Kasumi-1 (cell line): ENCODE results near the gene CTNNA3.
"Not testable (repeated sequence)": the region's sequence is repeated elsewhere in the genome, so short reads cannot be mapped to it uniquely, and the experiment has no call there.

ENCODE experiments used
- DNase-seq, 2 experiments: peaks; one replicate each; lab custom pipeline; 2025; lab: John Stamatoyannopoulos, UW

The CTNNA3 gene

DNA sequence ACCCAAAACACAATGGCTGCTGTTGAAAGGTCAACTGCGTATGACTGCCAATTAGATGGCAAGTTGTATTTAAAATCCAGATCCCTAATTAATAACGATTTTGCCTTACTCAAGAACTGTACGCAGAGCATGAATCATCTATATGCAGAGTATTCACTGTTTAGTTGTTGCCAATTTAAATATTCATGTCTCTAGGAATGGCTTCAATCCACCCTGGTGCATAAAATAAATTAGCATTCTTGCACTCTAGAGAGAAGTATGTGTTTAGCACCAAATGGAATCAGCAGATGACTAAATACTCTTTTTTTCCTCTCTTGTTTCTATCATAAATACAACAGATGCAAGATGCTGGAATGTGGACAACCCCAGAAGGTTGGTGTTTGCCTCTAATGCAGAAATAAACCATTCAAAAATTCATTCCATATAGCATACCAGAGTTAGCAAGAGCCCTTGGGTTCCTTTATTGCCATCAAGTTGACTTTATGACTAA lies 449.9 kb downstream of the CTNNA3 start:
- DNase-seq = no peak

DNA sequence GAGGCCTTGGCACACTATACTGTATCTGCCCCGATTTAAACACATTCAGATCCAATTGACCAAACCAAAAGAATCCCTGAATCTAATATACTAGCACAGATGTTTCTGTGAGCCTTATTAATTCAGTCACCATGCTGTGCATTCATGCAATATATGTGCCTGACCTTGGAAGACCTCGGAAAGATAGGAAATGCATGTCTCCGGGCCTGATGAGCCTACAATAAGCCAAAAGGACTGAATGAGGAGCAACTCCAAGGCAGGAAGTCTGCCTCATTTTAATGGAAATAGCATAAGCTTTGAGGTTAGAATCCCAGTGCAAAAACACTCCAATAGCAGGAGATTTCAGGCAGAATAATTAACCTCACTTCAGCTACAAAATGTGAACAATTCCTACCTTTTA lies 453.5 kb downstream of the CTNNA3 start:
- DNase-seq = no peak

DNA sequence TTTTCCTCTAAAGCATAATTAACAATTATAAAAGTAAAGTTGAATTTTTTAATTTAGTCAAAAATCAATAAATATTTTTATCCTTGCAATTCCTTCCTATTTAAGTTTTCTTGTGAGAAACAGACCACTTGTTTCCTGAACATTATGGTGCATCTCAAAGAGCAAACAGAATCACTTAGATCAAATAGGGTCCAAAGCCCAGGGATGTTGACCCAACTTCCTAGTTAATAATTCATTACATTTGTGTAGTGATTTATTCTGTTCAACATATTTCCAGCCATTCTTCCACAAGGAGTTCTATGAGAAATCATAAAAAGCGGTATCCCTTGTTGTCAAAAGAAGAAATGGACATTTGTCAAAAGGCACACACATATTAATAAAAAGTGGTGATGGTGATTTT lies 454.5 kb downstream of the CTNNA3 start:
- DNase-seq = no peak

DNA sequence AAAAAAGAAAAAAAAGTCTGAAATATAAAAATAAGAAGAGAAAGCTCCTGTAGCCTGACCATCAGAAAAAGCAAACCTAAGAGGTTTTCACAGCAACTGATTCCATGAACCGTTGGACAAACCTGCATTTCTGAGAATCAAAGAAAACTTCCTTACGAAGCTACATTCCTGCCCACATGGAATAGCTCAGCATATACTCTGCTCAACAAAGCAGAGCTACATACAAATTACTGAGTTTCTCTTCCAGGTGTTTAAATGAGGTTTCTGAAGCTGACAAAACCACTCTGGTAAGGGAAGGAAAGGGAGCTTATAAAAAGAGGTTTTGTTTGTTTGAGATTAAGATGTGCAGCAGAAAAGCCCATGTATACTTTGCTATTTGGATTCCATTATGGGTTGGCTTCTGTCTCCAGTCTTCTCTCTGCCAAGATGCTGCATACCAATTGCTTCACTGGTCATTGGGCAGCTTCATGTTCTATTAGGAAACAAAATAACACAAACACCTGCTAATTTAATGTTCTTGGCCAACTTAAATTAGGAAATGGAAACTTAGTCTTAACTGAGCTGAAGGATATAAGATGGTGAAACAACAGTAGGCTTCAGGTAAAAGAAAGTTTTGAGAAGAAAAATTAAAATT lies 456.0 kb downstream of the CTNNA3 start:
- DNase-seq = no peak

DNA sequence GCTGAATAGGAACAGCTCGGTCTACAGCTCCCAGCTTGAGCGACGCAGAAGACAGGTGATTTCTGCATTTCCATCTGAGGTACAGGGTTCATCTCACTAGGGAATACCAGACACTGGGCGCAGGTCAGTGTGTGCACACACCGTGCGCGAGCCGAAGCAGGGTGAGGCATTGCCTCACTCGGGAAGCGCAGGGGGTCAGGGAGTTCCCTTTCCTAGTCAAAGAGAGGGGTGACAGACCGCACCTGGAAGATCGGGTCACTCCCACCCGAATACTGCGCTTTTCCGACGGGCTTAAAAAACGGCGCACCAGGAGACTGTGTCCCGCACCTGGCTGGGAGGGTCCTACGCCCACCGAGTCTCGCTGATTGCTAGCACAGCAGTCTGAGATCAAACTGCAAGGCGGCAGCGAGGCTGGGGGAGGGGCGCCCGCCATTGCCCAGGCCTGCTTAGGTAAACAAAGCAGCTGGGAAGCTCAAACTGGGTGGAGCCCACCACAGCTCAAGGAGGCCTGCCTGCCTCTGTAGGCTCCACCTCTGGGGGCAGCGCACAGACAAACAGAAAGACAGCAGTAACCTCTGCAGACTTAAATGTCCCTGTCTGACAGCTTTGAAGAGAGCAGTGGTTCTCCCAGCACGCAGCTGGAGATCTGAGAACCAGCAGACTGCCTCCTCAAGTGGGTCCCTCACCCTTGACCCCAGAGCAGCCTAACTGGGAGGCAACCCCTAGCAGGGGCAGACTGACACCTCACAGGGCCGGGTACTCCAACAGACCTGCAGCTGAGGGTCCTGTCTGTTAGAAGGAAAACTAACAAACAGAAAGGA lies 465.1 kb downstream of the CTNNA3 start:
- DNase-seq = not testable (repeated sequence)

DNA sequence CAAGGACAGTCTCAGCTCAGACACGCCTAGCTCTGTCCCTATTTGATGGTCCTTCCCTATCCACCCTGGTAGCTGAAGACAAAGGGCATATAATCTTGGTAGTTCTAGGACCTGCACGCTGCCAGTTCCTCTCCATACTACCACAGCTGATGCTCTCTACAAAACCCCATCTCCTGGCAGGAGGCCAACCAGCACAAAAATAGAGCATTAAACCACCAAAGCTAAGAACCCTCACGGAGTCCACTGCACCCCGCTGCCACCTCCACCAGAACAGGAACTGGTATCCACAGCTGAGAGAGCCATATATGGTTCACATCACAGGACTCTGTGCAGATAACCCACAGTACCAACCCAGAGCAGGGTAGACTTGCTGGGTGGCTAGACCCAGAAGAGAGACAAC lies 470.8 kb downstream of the CTNNA3 start:
- DNase-seq = peak; percentile 64 to 66

DNA sequence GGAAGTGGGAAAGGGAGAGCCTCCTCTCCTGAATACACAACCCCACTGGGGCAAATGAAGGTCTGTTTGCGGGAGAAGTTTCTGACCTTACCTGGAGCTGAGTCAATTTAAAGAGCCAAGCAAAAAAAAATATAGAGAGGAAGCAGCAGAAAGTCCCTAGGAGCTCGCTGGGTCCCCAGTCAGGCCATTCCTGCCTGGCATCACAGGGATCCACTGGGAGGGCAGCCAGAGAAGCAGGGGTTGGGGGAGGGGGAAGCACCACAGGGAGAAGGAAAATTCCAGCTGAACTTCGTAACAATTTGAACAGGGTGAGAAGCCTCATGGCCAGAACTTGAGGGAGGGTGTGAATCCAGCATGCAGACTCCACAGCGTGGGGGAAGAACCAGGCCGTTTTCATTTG lies 471.4 kb downstream of the CTNNA3 start:
- no peak for DNase-seq

DNA sequence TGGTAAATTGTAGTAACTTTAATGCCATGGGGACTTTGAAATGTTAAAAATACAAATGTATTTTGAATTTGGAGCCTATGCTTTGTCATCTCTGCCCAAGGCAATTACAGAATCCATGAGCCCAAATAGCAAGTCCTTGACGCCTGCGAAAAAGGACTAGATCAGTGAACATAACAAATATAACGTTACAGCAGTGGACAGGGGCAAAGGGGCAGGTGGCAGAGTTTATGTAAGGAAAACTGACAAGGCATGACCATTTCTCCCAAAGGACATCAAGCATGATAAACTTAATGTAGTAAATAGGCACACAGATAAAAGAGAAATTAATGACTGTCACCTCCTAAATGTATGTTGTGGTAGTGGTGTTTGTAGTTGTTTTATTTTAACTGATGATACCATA lies 473.1 kb downstream of the CTNNA3 start:
- no peak for DNase-seq

DNA sequence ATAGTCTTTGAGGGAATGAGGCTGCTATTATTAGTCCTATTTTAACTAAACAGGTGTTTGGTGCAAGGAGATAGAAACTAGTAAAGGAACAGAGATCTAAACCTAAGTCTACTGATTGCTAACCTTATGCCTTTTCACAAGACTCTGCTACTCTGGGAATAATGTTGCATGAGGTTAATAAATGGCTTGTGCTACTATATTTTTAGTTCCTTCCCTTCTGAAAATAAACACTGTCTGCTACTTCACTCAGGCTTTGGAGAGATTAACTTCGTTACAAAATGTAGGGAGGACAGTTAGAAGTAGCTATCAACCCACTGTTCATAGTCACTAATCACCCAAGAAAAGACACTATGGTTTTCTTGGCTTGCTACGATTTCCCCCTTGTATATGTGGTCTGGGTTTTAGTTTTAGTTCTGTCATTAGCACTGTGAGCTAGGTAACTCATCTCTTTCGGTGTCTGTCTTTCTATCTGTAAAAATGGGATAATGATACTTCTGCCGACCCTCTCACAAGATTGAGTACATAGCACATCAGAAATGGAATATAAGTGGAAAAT lies 474.0 kb downstream of the CTNNA3 start:
- no peak for DNase-seq

DNA sequence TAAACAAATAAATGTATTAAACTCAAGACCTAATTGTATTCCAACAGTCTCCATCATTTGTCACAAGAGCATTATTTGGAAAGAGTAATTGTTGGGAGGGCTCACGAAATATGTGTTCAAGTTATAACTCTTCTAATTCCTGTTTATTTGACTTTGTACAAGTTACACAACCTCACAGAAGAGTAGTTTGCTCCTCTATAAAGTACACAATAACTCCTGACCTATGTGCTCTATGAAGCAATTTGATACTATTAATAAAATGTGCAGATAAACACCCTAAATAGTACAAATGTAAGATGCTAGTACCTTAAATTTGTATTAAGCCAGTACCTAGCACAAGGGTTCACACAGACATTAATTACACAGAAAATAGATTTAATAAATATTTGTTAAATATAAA lies 484.3 kb downstream of the CTNNA3 start:
- no peak for DNase-seq

DNA sequence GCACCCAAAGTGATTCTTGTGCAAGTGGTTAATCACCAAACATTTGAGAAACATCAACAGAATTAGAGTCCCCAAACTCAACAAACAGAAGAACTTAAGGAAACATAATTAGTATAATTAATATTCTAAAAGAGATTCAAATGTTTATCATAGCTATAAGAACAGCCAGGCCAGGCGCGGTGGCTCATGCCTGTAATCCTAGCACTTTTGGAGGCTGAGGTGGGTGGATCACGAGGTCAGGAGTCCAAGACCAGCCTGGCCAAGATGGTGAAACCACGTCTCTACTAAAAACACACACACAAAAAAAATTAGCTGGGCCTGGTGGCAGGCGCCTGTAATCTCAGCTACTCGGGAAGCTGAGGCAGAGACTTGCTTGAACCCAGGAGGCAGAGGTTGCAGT lies 488.1 kb downstream of the CTNNA3 start:
- DNase-seq = not testable (repeated sequence)

DNA sequence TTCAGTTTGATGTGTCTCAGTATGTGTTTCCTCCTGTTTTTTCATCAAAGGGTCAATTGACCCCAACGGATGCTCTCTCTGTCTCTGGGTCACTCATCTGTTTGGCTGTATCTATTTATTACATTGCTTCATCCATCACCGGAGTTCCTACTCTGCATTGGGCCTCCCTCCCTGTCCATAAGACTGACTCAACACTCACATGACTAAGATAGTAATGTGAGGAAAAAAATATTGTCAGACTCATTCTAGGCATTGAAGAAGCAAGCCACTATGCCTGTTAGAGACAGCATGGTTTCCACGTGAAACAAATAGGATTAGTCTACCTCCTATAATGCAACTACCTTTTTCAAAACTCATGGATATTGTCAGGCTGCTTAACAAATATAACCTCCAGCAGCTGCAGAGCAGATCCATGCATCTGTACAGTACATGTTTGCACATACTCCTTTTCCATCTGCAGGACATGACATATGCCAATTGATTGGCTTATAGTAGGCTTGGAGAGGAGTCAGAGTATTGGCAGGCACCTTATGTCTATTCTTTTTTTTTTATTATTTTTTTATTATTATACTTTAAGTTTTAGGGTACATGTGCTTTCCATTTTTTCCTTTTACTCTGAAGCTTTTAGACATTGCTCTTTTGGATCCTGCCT lies 495.0 kb downstream of the CTNNA3 start:
- no peak for DNase-seq

DNA sequence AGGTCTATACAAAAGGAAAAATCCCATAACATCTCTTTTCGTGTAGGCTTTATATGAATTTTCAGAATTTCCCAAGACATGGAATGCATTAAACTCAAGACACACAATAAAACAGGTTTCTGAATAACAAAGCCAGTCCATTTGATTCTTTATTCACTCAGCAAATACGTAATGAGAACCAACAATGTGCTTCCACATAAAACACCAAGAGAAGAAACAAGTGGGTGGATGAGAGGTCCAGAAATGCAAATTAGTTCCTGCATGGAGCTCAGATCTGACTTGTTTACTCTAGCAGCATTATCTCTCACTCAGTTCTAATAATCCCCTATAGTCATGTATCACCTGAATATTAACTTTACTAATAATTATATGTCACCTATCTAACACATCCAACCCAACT lies 520.6 kb downstream of the CTNNA3 start:
- DNase-seq = no peak

DNA sequence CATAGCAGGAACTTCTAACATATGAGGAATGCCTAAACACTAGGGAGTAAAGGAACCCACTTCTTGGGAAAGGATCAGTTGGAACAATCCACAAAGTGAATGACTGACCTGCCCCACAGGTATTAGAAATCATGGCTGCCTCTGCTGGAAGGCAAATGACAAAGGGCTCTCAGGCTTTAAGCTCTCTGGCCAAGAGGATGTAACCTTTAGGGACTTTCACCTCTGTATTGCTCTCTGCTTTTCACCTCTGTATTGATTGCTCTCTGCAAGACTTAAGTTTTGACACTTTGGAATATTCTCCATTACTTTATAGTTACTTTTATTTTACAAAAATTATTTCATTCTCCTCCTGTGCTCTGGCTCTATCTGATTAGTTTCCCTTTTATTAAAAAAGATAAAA lies 522.2 kb downstream of the CTNNA3 start:
- no peak for DNase-seq

DNA sequence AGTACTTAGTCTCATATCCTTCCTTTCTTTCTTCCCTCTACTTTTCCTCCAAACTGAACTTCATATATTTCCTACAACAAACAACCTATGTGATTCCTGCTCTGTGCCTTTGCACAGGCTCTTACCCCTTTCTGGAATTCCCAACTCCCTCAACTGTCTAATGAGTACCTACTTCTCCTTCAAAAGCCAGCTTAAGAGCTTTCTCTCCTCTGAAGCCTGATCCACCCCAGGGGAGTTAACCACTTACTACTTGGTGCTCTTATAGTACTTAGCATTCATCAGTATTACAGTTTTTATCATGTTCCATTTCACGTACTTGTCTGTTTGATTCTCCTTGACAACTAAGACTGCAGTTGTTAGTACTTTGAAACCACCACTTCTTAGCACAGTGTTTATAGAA lies 524.0 kb downstream of the CTNNA3 start:
- DNase-seq = no peak

DNA sequence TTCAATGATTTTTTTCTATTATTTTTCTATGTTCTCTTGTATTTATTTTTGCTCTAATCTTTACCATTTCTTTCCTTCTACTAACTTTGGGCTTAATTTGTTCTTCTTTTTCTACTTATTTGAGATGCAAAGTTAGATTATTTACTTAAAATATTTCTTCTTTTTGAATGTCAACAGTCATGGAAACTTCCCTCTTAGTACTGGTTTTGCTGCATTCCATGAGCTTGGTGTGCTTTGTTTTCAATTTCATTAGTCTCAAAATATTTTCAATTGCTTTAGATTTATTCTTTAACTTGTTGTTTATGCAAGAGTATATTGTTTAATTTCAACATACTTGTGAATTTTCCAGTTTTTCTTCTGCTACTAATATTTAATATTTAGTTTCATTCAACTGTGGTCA lies 539.8 kb downstream of the CTNNA3 start:
- no peak for DNase-seq

DNA sequence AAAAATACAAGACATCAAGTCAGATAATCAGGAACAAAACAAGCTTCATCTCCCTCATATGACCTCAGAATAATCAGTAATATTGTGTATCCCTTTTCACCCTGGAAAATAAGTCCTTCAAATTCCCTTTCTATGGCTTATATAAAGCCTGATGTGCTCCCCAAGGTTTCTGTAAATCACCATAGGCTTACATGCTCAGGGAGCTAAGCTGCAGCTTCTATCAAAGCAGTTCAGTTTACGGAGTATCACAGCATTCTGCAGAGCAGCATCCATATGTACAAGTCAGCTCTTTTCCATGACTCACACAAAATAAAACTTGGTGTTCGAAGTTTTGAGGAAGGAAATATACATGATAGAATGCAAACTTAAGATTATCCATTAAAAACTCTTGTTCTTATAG lies 544.5 kb downstream of the CTNNA3 start:
- no peak for DNase-seq

DNA sequence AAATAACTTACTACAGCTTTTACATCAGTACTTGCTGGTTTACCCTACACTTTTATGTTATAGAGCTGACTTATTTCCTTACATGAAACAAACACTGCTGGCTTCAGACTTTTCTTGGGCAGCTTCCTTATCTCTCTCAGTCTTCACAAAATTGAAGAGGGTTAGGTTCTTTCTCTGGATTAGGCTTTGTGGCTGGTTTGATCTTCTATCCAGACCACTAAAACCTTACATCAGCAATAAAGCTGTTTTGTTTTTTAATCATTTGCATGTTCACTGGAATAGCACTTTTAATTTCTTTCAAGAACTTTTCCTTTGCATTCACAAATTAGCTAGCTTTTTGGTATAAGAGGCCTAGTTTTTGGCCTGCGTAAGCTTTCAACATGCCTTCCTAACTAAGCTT lies 551.5 kb downstream of the CTNNA3 start:
- no peak for DNase-seq

DNA sequence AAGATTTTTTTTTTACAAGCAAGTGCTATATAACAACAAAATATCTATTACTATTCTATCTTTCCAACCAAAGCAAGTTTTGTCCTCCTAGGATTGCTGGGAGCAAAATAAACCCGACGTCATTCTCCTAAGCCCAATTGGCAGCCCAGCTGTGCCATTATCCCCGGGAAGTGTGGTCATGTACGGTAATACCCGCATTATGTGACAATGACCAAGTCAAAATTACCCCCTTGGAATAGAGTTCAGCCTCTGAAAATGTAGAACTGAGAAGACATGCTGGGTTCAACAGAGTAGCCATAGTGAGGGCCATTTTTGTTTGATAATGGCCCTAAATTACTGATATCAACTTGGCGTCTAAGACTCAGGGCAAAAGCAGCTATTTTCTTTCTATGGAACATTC lies 554.7 kb downstream of the CTNNA3 start:
- DNase-seq = no peak

DNA sequence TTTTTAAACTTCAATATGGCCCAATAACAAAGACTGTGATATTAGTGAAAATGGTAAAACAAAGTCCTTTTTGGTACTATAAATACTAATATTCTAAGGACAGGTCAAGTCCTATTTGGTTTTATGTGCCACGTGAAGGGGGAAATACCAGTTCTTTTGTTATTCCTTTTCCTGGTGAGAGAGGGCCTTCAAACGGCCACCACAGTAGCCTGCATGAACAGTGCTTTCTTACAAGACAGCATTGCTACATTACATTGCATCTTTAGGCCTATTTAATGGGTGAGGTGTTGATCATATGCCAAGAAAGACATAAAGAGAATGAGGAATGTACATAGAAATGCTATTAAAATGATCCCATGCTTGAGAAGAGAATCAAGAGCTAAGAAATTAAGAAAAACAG lies 555.4 kb downstream of the CTNNA3 start:
- DNase-seq = no peak

DNA sequence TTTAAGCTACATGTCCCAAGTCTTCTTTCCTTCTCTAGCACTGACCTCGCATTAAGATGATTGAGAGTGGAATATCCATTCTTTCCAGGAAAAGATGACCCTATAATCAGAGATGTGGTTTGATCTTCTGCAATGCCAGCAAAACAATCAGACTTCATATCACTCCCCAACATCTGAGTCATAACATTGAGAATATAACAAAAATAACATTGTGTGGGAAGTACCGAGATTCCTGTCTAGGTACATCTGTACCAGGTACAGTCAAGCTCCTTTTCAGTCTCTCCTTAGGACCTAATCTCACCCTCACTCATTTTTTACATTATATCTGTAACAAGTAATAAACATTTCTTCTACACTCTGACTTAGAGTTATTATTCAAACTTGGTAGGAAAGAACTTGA lies 568.6 kb downstream of the CTNNA3 start:
- no peak for DNase-seq

DNA sequence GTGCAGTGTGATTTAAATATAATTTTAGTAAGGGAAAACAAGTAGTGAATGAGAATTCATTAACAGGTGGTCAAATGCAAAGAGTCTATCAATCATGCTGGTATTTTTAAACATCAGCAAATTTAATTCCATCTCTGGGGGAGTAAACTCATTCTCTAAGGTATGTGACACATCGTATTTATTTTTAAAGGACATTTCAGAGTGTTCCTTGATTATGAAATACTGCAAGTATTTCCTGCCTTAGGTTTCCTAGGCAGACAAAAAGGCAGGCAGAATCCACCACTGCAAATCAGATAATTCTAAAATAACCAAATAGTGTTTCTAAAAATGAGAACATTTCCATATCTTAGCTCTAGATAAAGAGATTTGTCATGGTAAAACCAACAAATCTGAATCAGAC lies 576.3 kb downstream of the CTNNA3 start:
- DNase-seq = no peak

DNA sequence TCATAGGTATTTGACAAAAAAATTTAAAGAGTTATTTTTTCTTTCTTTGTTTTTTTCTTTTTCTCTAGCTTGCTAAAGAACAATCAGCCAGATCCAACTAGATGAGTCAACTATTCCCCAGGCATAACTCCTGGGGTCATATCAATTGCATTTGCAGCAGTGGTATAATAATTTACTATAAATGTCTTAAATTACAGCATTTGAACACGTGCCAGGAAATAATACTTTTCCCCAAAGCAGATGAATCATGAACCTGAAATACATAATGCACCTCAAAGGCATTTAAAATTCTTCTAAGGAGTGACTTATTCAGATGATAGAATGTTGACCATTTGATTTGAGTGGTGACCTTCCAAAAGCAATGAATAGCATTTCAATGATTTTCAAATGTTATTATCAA lies 580.0 kb downstream of the CTNNA3 start:
- no peak for DNase-seq
